Keratinocyte (primary cell): ENCODE measurements around the gene SYNDIG1.

Source experiments
- EZH2 ChIP-seq: IDR thresholded peaks from one replicate; pipeline ENCODE4 v1.6.1; 2012; ENCODE audit warnings: inconsistent platforms, mild to moderate bottlenecking, low read length, moderate library complexity
- TF ChIP-seq, protein P1 (sequence below), 3 experiments: IDR thresholded peaks in 1 of 3; conservative IDR thresholded peaks in 1 of 3; optimal IDR thresholded peaks in 1 of 3; 2 replicates in 2 of 3; 3 replicates in 1 of 3; pipeline versions ENCODE3 to v1.5.1; 2011; ENCODE audit warnings: low read length in 3 of 3, mild to moderate bottlenecking in 3 of 3, moderate library complexity in 2 of 3, control low read depth in 1 of 3, inconsistent platforms in 1 of 3; ENCODE audit not compliant: insufficient read depth in 2 of 3; ENCODE audit errors: extremely low read depth in 1 of 3

DNA sequence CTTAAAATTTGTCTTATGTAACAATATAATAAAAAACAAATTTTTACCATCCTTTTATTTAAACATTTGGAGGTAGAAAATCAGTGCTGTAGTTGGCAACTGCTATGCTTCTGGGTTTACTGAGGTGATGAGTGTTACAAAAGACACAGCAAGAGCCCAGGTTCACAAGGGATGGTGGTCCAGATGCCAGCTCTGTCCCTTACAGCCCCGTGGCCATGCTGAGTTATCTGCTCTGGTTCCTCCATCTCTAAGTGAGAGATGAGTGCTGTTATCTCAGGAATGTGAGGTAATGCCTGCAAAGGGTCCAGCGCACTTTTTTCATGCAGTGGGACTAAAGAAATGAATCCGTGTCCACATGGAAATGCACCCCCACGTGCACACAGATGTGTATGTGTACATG is 17.8 kb downstream of the SYNDIG1 start:
- TF ChIP-seq, protein P1, sequence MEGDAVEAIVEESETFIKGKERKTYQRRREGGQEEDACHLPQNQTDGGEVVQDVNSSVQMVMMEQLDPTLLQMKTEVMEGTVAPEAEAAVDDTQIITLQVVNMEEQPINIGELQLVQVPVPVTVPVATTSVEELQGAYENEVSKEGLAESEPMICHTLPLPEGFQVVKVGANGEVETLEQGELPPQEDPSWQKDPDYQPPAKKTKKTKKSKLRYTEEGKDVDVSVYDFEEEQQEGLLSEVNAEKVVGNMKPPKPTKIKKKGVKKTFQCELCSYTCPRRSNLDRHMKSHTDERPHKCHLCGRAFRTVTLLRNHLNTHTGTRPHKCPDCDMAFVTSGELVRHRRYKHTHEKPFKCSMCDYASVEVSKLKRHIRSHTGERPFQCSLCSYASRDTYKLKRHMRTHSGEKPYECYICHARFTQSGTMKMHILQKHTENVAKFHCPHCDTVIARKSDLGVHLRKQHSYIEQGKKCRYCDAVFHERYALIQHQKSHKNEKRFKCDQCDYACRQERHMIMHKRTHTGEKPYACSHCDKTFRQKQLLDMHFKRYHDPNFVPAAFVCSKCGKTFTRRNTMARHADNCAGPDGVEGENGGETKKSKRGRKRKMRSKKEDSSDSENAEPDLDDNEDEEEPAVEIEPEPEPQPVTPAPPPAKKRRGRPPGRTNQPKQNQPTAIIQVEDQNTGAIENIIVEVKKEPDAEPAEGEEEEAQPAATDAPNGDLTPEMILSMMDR (optimal IDR thresholded peaks at IDR 0.05 in 1 of 3, IDR thresholded peaks at IDR 0.05 in 1 of 3, conservative IDR thresholded peaks at IDR 0.05 in 1 of 3; ENCODE audit: extremely low read depth in 1 of 3, insufficient read depth in 2 of 3, low read length in 3 of 3), result no peak
- no peak for TF ChIP-seq EZH2
